HG03039 (cell line): ENCODE data around the gene C2orf72.

ENCODE experiments used
- ATAC-seq: cut with Tn5 transposase; IDR thresholded peaks from one replicate; pipeline ENCODE4 v1.9.1; 2021; ENCODE audit warnings: mild to moderate bottlenecking, moderate library complexity; ENCODE audit not compliant: unreplicated experiment

The C2orf72 gene

GRCh38 chr2:231041061-231041689, 3.9 kb downstream of the C2orf72 start:
- ATAC-seq, result no peak

DNA sequence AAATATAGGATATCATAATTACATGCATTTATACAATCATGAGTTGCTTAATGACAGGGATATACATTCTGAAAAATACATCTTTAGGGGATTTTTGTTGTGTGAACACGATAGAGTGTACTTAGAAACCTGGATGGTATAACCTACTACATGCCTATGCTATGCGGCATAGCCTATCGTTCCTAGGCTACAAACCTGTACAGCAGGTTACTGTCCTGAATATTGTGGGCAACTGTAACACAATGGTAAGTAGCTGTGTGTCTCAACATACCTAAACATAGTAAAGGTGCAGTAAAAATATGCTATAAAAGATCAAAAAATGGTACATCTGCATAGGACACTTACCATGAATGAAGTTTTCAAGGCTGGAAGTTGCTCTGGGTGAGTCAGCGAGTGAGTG, 6.5 kb downstream of the C2orf72 start:
- ATAC-seq, result no peak

- ATAC-seq, result no peak
Measured at GRCh38 chr2:231046916-231047273, 9.6 kb downstream of the C2orf72 start.

DNA sequence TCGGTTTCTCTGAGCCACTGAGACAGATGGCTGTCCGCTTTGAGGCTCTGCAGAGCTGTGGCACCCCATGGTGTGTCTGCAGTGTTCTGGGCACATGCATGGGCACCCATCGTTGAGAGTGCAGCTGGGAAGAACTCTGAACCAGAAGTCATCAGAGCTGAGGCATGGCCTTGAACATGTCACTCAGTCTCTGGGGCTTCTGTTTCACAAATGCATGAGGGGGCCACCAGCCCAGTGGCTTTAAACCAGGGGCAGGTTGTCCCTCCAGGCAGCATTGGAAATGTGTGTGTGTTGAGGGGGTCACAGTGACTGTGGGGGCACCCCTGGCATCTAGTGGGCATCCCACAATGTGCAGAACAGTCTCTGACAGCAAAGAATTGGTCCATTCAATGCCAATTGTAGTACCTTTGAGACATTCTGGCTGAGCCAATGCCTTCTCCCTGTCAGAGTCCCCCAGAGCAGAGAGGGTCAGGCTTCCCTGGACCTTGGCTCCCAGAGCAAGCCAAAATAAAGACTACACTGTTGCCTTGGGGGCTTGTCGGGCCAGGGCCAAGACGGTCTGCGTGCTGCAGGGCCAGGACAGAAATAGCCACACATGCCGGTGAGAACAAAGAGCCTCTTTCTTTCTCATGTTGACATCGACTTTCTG, 10.1 kb downstream of the C2orf72 start:
- no peak for ATAC-seq

DNA sequence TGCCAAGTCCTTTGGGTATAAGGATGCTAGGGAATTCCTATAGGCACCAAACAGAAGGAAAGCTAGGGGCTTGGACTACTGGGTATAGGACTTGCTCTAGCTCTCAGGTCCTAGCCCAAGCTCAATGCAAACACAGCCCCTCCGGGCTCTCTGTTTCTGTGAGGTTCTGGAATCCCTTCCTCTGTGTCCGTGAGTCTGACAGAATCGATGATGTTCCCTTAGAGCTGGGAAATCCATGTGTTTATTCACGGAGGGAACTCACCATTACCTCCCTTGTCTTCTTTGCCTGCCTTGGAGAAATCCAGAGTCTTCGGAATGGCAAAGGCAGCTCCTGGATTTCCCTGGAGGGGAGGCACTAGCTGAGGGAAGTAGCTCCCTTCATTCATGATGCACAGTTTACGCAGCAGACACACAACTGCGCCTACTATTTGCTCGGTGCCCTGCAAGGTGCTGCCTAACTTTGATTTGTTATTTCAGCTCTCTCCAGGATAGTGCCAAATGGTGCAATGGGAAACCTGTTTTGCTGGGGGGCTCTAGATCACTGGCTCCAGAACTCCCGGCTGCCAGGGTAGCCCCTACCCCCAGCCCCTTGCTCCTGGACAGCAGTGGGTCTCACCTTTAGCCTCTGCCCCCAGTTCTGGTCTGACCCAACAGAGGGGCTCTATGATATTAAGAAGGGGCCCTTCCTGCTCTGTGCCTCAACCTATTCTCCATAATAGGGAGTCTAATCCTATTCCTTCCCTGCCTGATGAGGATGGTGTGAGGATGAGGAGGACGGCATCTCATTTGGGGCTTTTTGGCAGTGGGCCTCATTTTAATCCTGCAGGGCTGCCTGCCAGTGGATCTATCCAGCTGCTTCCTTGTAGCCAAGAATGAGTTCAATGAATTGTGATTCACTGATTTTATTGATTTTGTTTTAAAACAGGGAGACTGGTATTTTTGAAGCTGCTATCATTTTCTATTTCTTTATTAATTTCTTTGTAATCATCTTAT, 10.9 kb downstream of the C2orf72 start:
- ATAC-seq, result no peak

DNA sequence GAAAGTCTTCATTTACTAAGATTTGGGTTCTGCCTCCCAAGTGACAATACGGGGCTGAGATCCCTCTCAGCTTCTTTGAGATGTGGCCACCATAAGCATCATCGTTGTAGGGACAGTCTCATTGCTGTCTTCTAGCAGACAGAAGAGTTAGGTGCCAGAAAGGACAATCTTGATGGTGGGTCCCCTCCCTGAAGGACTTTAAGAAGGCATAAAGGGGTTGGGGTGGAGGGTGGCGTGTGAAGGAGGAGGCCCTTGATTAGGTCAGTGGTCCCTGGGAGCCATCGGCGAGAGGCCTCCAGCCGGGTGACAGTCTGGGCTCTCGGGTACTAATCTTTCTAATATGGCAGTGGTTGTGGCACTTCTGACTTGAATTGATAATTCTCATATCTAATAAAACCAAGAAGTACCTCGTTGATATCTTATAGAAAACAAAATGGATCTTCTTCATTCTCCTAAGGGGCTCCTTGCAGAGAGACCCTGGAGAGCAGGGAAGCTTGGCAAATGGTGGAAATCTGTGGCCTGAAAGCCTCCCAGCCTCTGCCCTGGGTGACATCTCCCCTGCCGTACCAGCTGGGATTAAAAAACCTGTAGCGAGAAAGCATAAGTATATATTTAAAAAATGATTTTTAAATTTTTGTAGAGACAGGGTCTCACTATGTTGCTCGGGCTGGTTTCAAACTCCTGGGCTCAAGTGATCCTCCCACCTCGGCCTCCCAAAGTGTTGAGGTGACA, 12.1 kb downstream of the C2orf72 start:
- no peak for ATAC-seq

GRCh38 chr2:231050018-231050901, 12.9 kb downstream of the C2orf72 start:
- no peak for ATAC-seq

DNA sequence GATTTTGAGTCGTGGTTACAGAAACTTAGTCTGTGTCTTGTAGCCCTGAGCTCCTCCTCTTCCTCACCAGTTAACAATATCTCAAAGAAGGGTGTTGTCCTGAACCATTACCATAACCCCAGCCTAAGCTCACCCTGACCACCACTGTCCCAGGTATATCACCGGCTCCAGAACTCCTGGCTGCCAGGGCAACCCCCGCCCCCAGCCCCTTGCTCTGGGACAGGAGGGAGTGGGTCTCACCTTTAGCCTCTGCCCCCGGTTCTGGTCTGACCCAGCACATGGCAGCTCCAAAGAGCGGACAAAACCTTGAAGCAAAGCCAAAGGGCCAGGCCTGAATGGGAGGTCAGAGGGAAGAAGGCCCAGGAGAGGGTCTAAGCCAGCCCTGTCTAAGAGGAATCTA, 13.8 kb downstream of the C2orf72 start:
- ATAC-seq, result no peak

DNA sequence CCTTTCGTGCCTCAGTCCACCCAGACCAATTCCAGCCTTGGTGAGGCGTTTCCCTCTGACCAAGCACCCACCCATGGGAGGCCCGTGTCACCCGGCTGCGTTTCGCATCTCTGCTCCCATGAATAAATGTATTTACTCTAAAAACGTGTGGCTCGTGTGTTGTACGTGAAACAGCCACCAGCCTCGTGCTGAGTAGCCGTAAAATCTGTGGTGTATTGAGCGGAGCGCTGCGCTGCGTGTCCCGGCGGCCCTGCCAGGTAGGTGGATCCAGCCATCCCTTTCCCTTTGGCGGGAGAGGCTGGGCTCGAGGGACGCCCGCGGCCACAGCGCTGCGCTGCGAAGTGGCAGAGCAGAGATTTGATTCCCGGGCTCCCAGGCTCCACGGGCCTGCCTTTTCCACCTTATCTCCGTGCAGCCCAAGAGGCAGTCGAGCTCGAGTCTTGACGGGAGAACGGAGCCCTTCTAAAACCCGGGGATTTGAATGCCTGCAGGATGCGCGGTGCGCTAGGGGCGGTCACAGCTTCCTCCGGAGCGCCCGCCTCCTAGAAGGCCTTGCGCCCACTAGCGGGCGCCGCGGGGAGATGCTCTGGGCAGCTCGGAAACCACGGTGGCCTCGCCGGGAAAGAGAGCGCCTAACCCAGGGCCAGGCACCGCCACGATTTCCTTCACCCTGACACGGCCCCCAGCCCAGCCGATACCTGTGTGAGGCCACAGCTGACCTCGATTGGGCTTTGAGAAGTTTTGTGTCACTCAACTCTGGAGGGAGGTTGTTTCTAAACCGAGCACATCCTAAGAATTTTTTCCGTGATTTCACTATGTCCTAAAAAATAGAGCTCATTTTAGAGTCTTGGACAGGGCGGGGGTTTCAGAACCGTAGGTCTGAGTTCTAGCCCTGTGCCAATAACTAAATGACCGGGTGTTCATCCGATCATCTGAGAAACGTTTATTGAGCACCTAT, 15.4 kb downstream of the C2orf72 start:
- ATAC-seq, result peak; percentile 69

DNA sequence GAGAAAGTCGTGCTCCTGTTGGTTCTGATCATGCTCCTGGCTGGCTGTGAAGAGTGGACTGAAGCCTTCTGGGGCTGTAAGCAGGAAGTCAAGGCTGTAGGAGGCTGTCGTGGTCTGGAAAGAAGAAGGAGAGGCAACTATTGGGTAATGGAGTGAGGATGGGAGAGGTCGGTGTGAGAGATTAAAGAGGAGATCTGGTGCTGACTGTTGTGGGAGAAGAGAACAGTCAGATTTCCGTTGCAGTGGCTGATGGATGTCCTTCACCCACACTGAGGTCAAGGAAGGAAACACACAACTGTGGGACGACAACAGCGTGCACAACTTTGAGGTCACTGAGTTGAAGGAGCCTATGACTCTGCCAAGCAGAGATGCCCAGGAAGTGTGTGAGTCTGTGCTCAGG, 16.5 kb downstream of the C2orf72 start:
- ATAC-seq, result no peak

DNA sequence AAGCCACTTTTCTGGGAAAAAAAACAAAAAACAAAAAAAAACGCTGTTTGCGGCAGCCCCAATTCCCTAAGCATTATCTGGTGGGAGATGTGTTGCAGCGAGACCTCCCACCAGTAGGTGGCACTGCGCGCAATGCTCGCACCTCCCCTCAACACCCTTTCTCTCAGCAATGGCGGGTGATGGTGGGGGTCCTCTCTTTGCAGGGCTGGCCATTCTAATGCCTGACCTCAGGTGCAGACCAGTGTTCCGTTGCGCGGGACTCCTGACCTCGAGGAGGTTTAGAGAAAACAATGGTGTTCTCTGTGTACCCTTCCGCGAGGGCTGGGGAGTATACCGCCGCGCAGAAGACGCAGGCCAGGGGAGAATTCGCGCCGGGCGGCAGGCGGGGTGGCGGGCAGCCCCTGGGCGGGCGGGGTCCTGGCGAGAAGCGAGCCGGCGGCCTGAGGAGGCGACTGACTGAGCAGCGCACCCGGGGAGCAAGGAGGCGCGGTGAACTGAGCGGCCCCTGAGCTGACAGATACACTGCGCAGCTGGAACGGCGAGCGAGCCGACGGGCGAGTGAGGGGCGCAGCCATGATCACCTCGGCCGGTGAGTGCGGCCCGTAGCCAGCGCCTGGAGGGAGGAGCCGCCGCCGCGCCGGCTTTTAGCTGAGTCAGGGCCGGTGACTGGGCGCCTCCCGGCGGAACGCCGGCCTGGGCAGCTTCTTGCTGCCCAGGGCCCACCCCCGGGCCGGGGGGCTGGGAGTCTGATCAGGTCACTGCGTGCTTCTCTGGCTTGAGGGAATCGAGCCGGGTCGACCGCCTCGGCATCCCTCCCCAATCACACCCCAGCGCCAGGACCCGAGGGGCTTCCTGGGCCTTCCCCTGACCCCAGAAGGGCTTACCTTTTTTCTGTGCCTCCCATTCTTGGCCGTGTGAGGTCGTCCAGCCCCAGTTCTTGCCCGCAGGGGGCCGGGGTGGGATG, 19.4 kb downstream of the C2orf72 start, which contains the start of gene PSMD1:
TSS of gene PSMD1 (plus strand) at position 415 of the 964 bp plus-strand sequence. CDS start at position 574, 159 bp downstream.
- ATAC-seq, result peak; percentile 68

DNA sequence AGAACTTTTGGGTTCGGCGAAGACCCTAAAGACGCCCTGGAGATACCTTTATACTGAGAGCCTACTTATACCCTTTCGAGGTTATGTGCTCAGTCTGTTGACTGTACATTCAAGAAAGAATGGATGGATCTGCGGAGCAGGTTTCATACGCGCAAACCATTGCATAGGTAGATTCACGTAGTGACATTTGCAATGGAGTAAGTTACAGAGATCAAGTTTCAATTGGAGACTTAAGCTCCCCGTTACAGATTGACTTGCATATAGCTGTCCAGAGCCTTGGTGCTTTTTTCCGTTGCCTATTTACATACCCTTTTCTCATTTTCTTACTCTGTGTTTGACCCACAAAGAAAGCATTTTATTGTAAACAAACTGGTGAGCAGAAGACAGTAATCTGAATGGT, 20.3 kb downstream of the C2orf72 start:
- ATAC-seq, result no peak

DNA sequence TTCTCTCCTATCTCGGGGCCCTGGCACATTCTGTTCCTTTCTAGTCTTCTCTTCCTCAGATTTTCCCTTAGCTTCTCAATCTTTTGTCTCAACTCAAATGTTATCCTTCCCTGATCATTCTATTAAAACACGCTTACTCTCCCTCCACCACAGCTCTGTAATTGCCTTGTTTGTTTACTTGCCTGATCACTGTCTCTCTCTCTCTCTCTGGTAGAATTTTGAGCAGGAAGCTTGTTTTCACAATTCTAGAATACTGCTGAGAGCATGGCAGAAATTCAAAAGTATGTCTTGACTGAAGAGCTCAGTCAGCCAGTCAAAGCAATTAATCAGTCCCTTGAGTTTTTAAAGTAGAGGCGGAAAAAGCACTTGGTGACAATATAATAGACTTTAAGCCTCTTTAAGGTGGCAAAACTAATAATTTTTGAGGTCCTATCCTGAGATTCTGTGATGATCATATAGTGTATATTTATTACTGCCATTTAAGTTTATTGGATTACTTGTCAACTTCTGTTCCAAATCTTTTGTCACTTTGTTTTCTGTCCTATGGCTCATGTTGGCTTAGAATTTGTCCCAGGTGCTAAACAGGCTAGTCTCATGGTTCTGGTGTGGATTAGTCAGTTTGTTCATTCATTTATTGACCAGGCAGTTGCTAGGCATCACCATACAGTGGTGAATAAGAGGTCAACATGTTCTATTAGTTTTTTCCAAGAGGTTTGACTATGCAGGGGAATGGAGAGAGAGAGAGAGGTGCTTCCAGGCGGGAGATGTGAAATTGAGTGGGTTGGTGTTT, 21.6 kb downstream of the C2orf72 start:
- no peak for ATAC-seq

- no peak for ATAC-seq
Measured at GRCh38 chr2:231059756-231060155, 22.4 kb downstream of the C2orf72 start.

DNA sequence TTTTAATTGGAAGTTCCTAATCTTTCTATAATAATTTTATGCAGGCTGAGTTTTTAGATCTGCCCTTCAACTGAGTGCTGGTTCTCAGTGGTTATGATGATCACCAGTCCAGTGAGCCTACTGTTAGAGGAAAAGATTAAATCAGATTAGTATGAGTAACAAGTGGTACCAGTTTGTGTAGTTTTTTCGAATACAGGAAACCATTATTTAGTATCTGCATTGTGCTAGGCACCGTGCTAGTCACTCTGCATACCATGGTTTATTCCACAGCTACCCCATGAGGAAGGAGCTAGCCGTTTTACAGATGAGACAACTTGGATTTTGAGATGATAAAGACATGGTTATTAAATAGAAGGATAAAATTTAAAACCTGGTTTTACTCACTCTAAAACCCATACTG, 25.5 kb downstream of the C2orf72 start:
- ATAC-seq, result no peak

GRCh38 chr2:231063347-231063746, 26.0 kb downstream of the C2orf72 start:
- ATAC-seq, result no peak

- no peak for ATAC-seq
Measured at GRCh38 chr2:231065966-231066365, 28.6 kb downstream of the C2orf72 start.
